HFFc6 (cell line): Measurements from ENCODE around the gene CDK11B. TPM values are rescaled to one million over a fixed set of nuclear protein-coding genes. Genes with fewer than 3 reads are reported as not detected.
A peak's percentile ranks its signal among the peaks of the same experiment; 100 is the strongest.
"Not testable (repeated sequence)": the region's sequence is repeated elsewhere in the genome, so short reads cannot be mapped to it uniquely, and the experiment has no call there.

Experiments used
- DNase-seq: peaks from one replicate; pipeline ENCODE4 v3.0.0-alpha.2; 2018
- H3K27ac Mint-ChIP-seq: 2 replicates; pipeline ENCODE4 v1.8.0; 2020; ENCODE audit warnings: mild to moderate bottlenecking, mixed read lengths
- H3K27me3 Mint-ChIP-seq: 2 replicates; pipeline ENCODE4 v1.8.0; 2021; ENCODE audit warnings: mild to moderate bottlenecking, moderate library complexity, mixed read lengths; ENCODE audit not compliant: insufficient read depth
- H3K36me3 Mint-ChIP-seq: 2 replicates; pipeline ENCODE4 v1.8.0; 2021; ENCODE audit warnings: low read depth, mixed read lengths
- H3K4me1 Mint-ChIP-seq: 2 replicates; pipeline ENCODE4 v1.8.0; 2020; ENCODE audit warnings: low read depth, mixed read lengths
- H3K4me3 Mint-ChIP-seq: 2 replicates; pipeline ENCODE4 v1.8.0; 2020; ENCODE audit warnings: mild to moderate bottlenecking, moderate library complexity, mixed read lengths
- H3K9me3 Mint-ChIP-seq: 2 replicates; pipeline ENCODE4 v1.8.0; 2020; ENCODE audit warnings: mild to moderate bottlenecking, mixed read lengths
- total RNA-seq, 6 experiments: library from RNA; stranded (reverse); fragmentation: NEBNext Ultra II Directional; extraction: Animal tissue kit (Norgen Biotek cat#: 25700); gene quantifications; 2 replicates in 1 of 6; 3 replicates in 5 of 6; pipeline ENCODE4 v1.2.3, GENCODE V29; 2021
- TF ChIP-seq, protein P1 (sequence below): fragments of 200-600 bp; sonication (generic); IDR thresholded peaks from 2 replicates; pipeline ENCODE4 v1.5.0; 2021; ENCODE audit warnings: antibody characterized with exemption, mild to moderate bottlenecking

CDK11B gene
- total RNA-seq, 6 experiments from 2014 or later, result 21.6 to 27.5 (median 24.8) TPM

DNA sequence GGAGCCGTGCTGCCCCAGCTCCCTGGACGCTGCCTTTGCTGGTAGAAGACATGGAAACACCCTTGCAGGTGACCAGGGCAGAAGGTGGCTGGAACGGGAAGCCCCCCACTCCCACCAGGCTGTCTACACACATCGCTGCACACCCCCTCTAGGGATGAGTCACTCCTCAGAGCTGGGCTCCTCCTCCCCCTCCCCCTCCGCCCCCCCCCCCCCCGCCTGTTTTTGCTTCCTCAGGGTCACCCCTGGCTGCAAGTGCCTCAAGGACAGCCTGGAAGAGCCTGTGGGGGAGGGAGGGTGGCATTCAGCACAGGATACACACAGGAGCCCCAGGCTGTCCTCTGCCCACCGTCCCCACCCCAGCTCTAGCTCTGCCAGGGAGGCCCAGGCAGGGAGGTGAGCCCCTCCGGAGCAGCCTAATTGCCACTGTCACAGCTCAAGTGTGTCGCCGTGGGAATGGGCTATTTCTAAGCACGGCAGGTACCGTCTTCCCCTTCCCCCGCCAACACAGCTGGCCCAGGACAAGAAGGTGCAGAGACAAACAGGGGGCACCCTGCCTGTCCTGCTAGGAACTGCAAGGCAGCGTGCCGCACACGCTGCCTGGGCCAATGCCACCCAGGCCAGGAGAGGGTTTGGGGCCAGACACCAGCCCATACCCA, 61.4 kb downstream of the CDK11B start:
- Mint-ChIP-seq H3K27me3 (peaks cover 10% of the 10 kb centered on the region), H3K36me3 (no peaks in the 10 kb centered on the region), H3K4me1 (no peaks in the 10 kb centered on the region), H3K4me3 (no peak overlapping the region), H3K9me3 (no peaks in the 10 kb centered on the region), H3K27ac (no peak overlapping the region)
- DNase-seq, result no peak
- TF ChIP-seq, protein P1, sequence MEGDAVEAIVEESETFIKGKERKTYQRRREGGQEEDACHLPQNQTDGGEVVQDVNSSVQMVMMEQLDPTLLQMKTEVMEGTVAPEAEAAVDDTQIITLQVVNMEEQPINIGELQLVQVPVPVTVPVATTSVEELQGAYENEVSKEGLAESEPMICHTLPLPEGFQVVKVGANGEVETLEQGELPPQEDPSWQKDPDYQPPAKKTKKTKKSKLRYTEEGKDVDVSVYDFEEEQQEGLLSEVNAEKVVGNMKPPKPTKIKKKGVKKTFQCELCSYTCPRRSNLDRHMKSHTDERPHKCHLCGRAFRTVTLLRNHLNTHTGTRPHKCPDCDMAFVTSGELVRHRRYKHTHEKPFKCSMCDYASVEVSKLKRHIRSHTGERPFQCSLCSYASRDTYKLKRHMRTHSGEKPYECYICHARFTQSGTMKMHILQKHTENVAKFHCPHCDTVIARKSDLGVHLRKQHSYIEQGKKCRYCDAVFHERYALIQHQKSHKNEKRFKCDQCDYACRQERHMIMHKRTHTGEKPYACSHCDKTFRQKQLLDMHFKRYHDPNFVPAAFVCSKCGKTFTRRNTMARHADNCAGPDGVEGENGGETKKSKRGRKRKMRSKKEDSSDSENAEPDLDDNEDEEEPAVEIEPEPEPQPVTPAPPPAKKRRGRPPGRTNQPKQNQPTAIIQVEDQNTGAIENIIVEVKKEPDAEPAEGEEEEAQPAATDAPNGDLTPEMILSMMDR, result peak; percentile 58

DNA sequence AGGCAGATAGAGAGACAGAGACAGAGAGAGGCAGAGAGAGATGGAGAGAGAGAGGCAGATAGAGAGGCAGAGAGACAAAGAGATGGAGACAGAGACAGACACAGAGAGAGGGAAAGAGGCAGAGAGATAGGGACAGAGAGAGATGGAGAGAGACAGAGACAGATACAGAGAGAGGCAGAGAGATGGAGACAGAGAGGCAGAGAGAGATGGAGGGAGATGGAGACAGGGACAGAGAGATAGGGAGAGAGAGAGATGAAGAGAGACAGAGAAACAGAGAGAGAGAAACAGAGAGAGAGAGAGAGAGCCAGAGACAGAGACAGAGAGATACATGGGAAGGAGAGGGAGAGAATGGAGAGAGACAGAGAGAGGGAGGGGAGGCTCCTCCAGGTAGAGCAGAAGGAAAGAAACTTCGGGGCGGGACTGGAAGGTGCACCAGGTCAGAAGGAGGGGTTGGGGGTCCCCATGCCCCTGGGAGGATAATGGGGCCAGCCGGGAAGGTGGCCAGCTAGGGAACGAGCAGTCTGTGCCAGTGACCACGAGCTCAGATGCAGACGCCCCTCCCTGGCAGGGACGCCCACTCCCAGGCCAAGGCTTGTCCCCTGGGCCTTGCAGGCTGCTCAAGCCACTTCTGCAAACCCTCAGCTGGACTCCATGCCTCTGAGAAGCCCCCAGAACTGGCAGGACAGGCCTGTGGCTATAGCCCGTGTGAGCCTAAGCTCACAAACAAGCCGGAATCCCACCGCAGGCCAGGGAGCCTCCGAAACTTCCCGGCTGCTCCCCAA, 62.1 kb downstream of the CDK11B start:
- Mint-ChIP-seq H3K27ac (no peak overlapping the region), H3K27me3 (peaks cover 7% of the 10 kb centered on the region), H3K36me3 (no peaks in the 10 kb centered on the region), H3K9me3 (no peaks in the 10 kb centered on the region), H3K4me1 (no peaks in the 10 kb centered on the region), H3K4me3 (no peak overlapping the region)
- TF ChIP-seq, protein P1, result no peak
- DNase-seq, result no peak

DNA sequence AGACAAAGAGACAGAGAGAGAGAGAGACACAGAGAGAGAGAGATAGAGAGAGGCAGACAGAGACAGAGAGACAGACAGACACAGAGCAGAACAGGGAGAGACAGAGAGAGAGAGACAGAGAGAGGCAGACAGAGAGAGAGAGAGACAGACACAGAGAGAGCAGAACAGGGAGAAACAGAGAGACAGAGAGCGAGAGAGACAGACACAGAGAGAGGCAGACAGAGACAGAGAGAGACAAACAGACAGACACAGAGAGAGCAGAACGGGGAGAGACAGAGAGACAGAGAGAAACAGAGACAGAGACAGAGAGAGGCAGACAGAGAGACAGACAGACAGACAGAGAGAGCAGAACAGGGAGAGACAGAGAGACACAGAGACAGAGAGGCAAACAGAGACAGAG, 63.5 kb downstream of the CDK11B start:
- H3K27ac Mint-ChIP-seq, H3K4me1 Mint-ChIP-seq, H3K4me3 Mint-ChIP-seq, H3K9me3 Mint-ChIP-seq, H3K27me3 Mint-ChIP-seq, DNase-seq, H3K36me3 Mint-ChIP-seq: not testable (repeated sequence)

DNA sequence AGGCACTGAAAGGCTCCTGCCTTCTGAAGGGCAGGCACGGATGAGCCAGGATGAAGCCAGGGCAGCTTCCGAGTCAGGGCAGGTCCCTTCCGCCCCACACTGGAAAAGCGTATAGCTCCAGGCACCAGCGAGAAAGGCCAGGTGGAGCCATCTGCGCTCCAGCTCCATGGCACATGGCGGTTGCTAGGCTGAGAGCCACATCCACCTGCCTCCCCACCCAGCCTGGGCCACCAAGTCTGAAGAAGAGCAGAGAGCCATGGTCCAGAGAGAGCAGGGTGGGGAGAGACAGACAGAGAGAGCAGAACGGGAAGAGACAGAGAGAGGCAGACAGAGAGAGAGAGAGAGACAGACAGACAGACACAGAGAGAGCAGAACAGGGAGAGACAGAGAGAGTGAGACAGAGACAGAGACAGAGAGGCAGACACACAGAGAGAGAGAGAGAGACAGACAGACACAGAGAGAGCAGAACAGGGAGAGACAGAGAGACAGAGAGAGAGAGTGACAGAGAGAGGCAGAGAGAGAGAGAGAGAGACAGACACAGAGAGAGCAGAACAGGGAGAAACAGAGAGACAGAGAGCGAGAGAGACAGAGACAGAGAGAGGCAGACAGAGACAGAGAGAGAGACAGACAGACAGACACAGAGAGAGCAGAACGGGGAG, 64.1 kb downstream of the CDK11B start:
- no peaks in the 10 kb centered on the region for H3K9me3 Mint-ChIP-seq
- TF ChIP-seq, protein P1, result no peak

DNA sequence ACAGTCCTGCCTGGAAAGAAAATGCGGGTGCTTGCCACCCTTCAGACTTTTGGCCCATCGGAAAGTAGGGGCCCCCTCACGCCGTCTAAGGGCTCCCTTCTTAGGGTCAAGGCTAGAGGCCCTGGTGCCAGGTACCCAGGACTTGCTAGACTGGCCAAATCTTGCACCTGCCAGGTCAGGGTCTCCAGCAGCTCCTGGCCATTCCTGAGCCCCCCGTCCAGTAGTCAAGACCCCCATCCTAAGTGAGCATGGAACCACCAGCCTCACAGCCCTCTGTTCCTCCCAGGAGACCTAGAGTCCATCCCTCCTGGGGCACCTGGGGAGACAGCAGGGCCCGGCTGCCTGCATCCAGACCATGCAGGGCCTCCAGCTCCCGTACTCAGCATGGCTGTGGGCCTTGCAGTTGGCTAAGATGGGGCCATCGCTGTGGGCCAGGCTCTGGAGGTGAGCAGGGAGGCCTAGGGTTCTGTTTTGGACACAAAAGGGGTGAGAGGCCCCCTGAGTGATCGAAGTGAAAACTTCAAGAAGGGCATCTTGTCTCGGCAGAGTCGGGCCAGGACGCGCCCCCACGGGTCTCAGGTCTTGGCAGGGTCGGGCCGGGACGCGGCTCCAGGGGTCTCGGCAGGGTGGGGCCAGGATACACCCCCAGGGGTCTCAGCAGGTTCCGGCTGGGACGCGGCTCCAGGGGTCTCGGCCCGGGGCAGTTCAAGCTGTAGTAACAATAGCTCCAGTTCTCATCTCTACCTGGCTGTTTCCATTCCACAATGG, 64.8 kb downstream of the CDK11B start:
- no peak overlapping the region for H3K27ac Mint-ChIP-seq
- H3K4me1 Mint-ChIP-seq, result no peaks in the 10 kb centered on the region
- TF ChIP-seq, protein P1, result no peak
- no peaks in the 10 kb centered on the region for H3K9me3 Mint-ChIP-seq
- peaks cover 7% of the 10 kb centered on the region for H3K27me3 Mint-ChIP-seq
- H3K36me3 Mint-ChIP-seq, result no peaks in the 10 kb centered on the region
- H3K4me3 Mint-ChIP-seq, result no peak overlapping the region
- no peak for DNase-seq

More for the DNA sequence above, 64.1 kb downstream of the CDK11B start:
- H3K36me3 Mint-ChIP-seq, result no peaks in the 10 kb centered on the region
- H3K4me3 Mint-ChIP-seq, result no peak overlapping the region
- H3K27me3 Mint-ChIP-seq, result peaks cover 7% of the 10 kb centered on the region
- DNase-seq, result no peak
- no peak overlapping the region for H3K27ac Mint-ChIP-seq
- no peaks in the 10 kb centered on the region for H3K4me1 Mint-ChIP-seq
